Lower lobe of right lung (tissue), 2 donors: ENCODE results near the gene SRGAP1. TPM values are rescaled to one million over a fixed set of nuclear protein-coding genes. Genes with fewer than 3 reads are reported as not detected.

Source experiments
- ATAC-seq, 2 donors: fragments of 200-7000 bp; cut with Tn5 transposase; one replicate each; pipeline ENCODE4 v1.9.1; 2020 to 2022; ENCODE audit warnings: mild to moderate bottlenecking in 2 of 2, moderate library complexity in 2 of 2
- DNase-seq: peaks from one replicate; pipeline ENCODE4 v3.0.0-alpha.2; 2020
- H3K27ac ChIP-seq: fragments of 200-600 bp; one replicate; pipeline ENCODE4 v1.8.0; 2022
- H3K27me3 ChIP-seq: fragments of 200-600 bp; one replicate; pipeline ENCODE4 v1.8.0; 2022; ENCODE audit warnings: low read depth
- H3K36me3 ChIP-seq: fragments of 200-600 bp; one replicate; pipeline ENCODE4 v1.8.0; 2022; ENCODE audit warnings: mild to moderate bottlenecking
- H3K4me1 ChIP-seq: fragments of 200-600 bp; one replicate; pipeline ENCODE4 v1.8.0; 2022
- H3K4me3 ChIP-seq: fragments of 200-600 bp; one replicate; pipeline ENCODE4 v1.8.0; 2022; ENCODE audit warnings: mild to moderate bottlenecking
- H3K9me3 ChIP-seq: fragments of 200-600 bp; one replicate; pipeline ENCODE4 v1.8.0; 2022
- CTCF ChIP-seq: fragments of 200-600 bp; IDR thresholded peaks from one replicate; pipeline ENCODE4 v1.8.0; 2022; ENCODE audit warnings: antibody characterized with exemption, mild to moderate bottlenecking
- intact Hi-C: fragments of 100-400 bp; cut with DNase I; formaldehyde crosslinking; loops from one replicate; pipeline ENCODE4 v1.11.0; 2022
- total RNA-seq: library from RNA; stranded (reverse); fragmentation: NEBNext Ultra II Directional; extraction: Animal tissue kit (Norgen Biotek cat#: 25700); gene quantifications from one replicate; pipeline ENCODE4 v1.2.1, GENCODE V29; 2021
- donor health status: DM: no; HTN: yes; CAD: no; lungs with severe emphysema.

SRGAP1 gene
- total RNA-seq, 1 donor from 2014 or later, result 6.7 TPM

GRCh38 chr12:63919756-63920155 is 75.3 kb downstream of the SRGAP1 start:
- Histone ChIP-seq H3K27me3 (no peaks in the 10 kb centered on the region), H3K4me1 (peaks cover 34% of the 10 kb centered on the region), H3K9me3 (no peaks in the 10 kb centered on the region), H3K27ac (no peak overlapping the region), H3K4me3 (no peak overlapping the region), H3K36me3 (no peaks in the 10 kb centered on the region)
- DNase-seq (no peak), ATAC-seq (no peak)
- no peak for TF ChIP-seq CTCF
- intact Hi-C loops, result no loop called here

GRCh38 chr12:63921157-63921556 is 76.7 kb downstream of the SRGAP1 start:
- Histone ChIP-seq H3K9me3 (no peaks in the 10 kb centered on the region), H3K36me3 (no peaks in the 10 kb centered on the region), H3K4me3 (no peak overlapping the region), H3K27ac (no peak overlapping the region), H3K4me1 (peaks cover 31% of the 10 kb centered on the region), H3K27me3 (no peaks in the 10 kb centered on the region)
- intact Hi-C loops, result no loop called here
- no peak for TF ChIP-seq CTCF
- ATAC-seq, result no peak
- DNase-seq, result no peak

GRCh38 chr12:63922474-63922873 is 78.0 kb downstream of the SRGAP1 start:
- no peaks in the 10 kb centered on the region for H3K27me3 ChIP-seq
- no peak for ATAC-seq
- H3K9me3 ChIP-seq, result no peaks in the 10 kb centered on the region
- TF ChIP-seq CTCF, result no peak
- no peak for DNase-seq
- peaks cover 18% of the 10 kb centered on the region for H3K4me1 ChIP-seq
- no peak overlapping the region for H3K27ac ChIP-seq
- no peaks in the 10 kb centered on the region for H3K36me3 ChIP-seq
- H3K4me3 ChIP-seq, result no peak overlapping the region
- intact Hi-C loops, result no loop called here

GRCh38 chr12:63924781-63925180 is 80.3 kb downstream of the SRGAP1 start:
- no peak overlapping the region for H3K4me3 ChIP-seq
- no peak overlapping the region for H3K27ac ChIP-seq
- no peak for DNase-seq
- intact Hi-C loops, result no loop called here
- H3K9me3 ChIP-seq, result no peaks in the 10 kb centered on the region
- no peak for ATAC-seq
- H3K27me3 ChIP-seq, result no peaks in the 10 kb centered on the region
- H3K36me3 ChIP-seq, result no peaks in the 10 kb centered on the region
- H3K4me1 ChIP-seq, result no peaks in the 10 kb centered on the region
- no peak for TF ChIP-seq CTCF

GRCh38 chr12:63927511-63927910 is 83.0 kb downstream of the SRGAP1 start:
- ATAC-seq, result no peak
- DNase-seq, result no peak
- no peaks in the 10 kb centered on the region for H3K4me1 ChIP-seq
- intact Hi-C loops, result no loop called here
- no peaks in the 10 kb centered on the region for H3K36me3 ChIP-seq
- H3K4me3 ChIP-seq, result no peak overlapping the region
- H3K27ac ChIP-seq, result no peak overlapping the region
- no peaks in the 10 kb centered on the region for H3K27me3 ChIP-seq
- H3K9me3 ChIP-seq, result no peaks in the 10 kb centered on the region
- TF ChIP-seq CTCF, result no peak

GRCh38 chr12:63928305-63928704 is 83.8 kb downstream of the SRGAP1 start:
- intact Hi-C loops, result no loop called here
- ATAC-seq (no peak), DNase-seq (no peak)
- no peak for TF ChIP-seq CTCF
- no peak overlapping the region for H3K27ac ChIP-seq
- no peaks in the 10 kb centered on the region for H3K27me3 ChIP-seq
- no peaks in the 10 kb centered on the region for H3K36me3 ChIP-seq
- H3K9me3 ChIP-seq, result no peaks in the 10 kb centered on the region
- no peak overlapping the region for H3K4me3 ChIP-seq
- H3K4me1 ChIP-seq, result no peaks in the 10 kb centered on the region
